ENCODE results near the gene SCRN2. TPM values are rescaled to one million over a fixed set of nuclear protein-coding genes. Genes with fewer than 3 reads are reported as not detected.

Gene SCRN2
- total and polyA plus RNA-seq, 2 of the 8 experiments (the other 6 are each of a cell fraction or from before 2014, with no cell fraction given) = 24.4 to 42.3 TPM

- TF ChIP-seq CHD7 (IDR thresholded peaks at IDR 0.05; ENCODE audit: insufficient replicate concordance, low read length) (no peak), SUZ12 (IDR thresholded peaks at IDR 0.05; ENCODE audit: low read length) (no peak), ASH2L (IDR thresholded peaks at IDR 0.05; ENCODE audit: low read length) (no peak), BCL11A (IDR thresholded peaks at IDR 0.05; ENCODE audit: low read depth in 2 of 2, low read length in 2 of 2) (no peak), USF2 (IDR thresholded peaks at IDR 0.05; ENCODE audit: low read length) (no peak), CTBP2 (IDR thresholded peaks at IDR 0.05; ENCODE audit: borderline replicate concordance, insufficient read depth, insufficient read length, low read length) (no peak), SIN3A (conservative IDR thresholded peaks at IDR 0.05 in 1 of 2, IDR thresholded peaks at IDR 0.05 in 1 of 2; ENCODE audit: low read depth in 1 of 2, low read length in 2 of 2) (no peak), EZH2 (IDR thresholded peaks at IDR 0.05; ENCODE audit: low read depth, low read length, severe bottlenecking) (no peak)
Measured at GRCh38 chr17:47862621-47863440, 21.8 kb upstream of the SCRN2 start (continued).

All from H1 (cell line).